Memory B cell (primary cell): Measurements from ENCODE around the gene STRA6.

Experiments
- ATAC-seq: fragments of 150-1000 bp; cut with Tn5 transposase; 2 replicates; pipeline ENCODE4 v1.10.0; 2021; ENCODE audit warnings: low read depth, mild to moderate bottlenecking, moderate library complexity
- DNase-seq, 2 donors: peaks; one replicate each; pipeline ENCODE4 v3.0.0; 2022; ENCODE audit warnings: low spot score in 2 of 2
- H3K27ac Mint-ChIP-seq: one replicate; pipeline ENCODE4 v1.8.0; 2022; ENCODE audit warnings: mild to moderate bottlenecking, moderate library complexity, mixed read lengths
- H3K27me3 Mint-ChIP-seq: one replicate; pipeline ENCODE4 v1.8.0; 2022; ENCODE audit warnings: mixed read lengths
- H3K36me3 Mint-ChIP-seq: one replicate; pipeline ENCODE4 v1.8.0; 2022; ENCODE audit warnings: mild to moderate bottlenecking, mixed read lengths
- H3K4me1 Mint-ChIP-seq: one replicate; pipeline ENCODE4 v1.8.0; 2022; ENCODE audit warnings: mixed read lengths
- H3K4me3 Mint-ChIP-seq: one replicate; pipeline ENCODE4 v1.8.0; 2022; ENCODE audit warnings: mild to moderate bottlenecking, moderate library complexity, mixed read lengths
- H3K9me3 Mint-ChIP-seq: one replicate; pipeline ENCODE4 v1.8.0; 2022; ENCODE audit warnings: mixed read lengths

Gene STRA6

DNA sequence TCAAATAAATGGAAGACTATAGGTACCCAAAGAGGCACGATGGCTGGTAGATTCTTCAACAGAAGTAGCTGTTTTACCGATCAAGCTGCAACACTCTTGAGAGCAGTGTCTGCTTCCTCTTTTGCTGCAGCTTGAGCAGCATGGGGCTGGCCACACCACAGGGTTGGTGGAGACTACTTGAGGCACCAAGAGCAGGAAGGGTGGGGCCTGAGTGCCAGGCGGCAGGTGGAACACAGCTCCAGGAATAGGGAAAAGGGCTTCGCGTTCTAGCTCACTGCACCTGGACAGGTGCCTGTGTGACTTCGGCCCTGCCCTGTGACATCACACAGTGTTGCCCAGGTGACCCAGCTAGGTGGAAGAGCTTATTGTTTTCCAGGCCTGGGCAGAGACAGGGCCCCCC is 33.4 kb upstream of the STRA6 start, which contains the start of gene CCDC33:
Gene CCDC33, plus strand, starts transcription at position 365 of the 400 bp plus-strand sequence. CDS start 394 bp downstream, outside the sequence.
- DNase-seq (peak; percentile 30 to 34), ATAC-seq (peak; percentile 100)
- H3K27ac Mint-ChIP-seq: no peak within 1 kb of the TSS
- H3K9me3 Mint-ChIP-seq: no peaks in the 10 kb centered on the region
- no peak within 1 kb of the TSS for H3K4me3 Mint-ChIP-seq
- peaks cover 4% of the 10 kb centered on the region for H3K27me3 Mint-ChIP-seq
- H3K36me3 Mint-ChIP-seq: no peaks in the 10 kb centered on the region
- H3K4me1 Mint-ChIP-seq: peaks cover 10% of the 10 kb centered on the region

DNA sequence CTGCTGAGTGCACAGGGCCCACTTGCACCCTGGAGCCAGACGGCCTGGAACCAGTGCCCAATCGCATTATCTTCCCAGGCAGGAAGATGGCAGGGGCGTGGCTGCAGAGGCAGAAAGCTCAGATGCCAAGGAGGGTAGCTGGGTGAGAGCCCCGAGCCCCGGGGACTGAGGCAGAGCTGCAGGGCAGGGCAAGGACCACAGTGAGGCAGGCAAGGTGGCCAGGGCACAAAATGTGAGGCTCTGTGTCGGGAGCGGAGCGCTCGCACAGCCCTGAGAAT is 31.9 kb upstream of the STRA6 start:
- no peaks in the 10 kb centered on the region for H3K9me3 Mint-ChIP-seq
- peaks cover 10% of the 10 kb centered on the region for H3K4me1 Mint-ChIP-seq
- no peak overlapping the region for H3K27ac Mint-ChIP-seq
- peaks cover 8% of the 10 kb centered on the region for H3K27me3 Mint-ChIP-seq
- DNase-seq (no peak), ATAC-seq (no peak)
- no peaks in the 10 kb centered on the region for H3K36me3 Mint-ChIP-seq
- no peak overlapping the region for H3K4me3 Mint-ChIP-seq

- Mint-ChIP-seq H3K9me3 (no peaks in the 10 kb centered on the region), H3K36me3 (no peaks in the 10 kb centered on the region), H3K4me3 (no peak overlapping the region), H3K27me3 (peaks cover 10% of the 10 kb centered on the region), H3K27ac (no peak overlapping the region), H3K4me1 (peaks cover 10% of the 10 kb centered on the region)
- no peak for ATAC-seq
- no peak for DNase-seq
Observed at GRCh38 chr15:74233851-74234597, 31.4 kb upstream of the STRA6 start.

- H3K4me3 Mint-ChIP-seq: no peak overlapping the region
- H3K9me3 Mint-ChIP-seq: no peaks in the 10 kb centered on the region
- H3K27me3 Mint-ChIP-seq: peaks cover 10% of the 10 kb centered on the region
- DNase-seq (no peak), ATAC-seq (no peak)
- no peak overlapping the region for H3K27ac Mint-ChIP-seq
- H3K36me3 Mint-ChIP-seq: no peaks in the 10 kb centered on the region
- peaks cover 10% of the 10 kb centered on the region for H3K4me1 Mint-ChIP-seq
Observed at GRCh38 chr15:74233373-74233772, 30.8 kb upstream of the STRA6 start.

GRCh38 chr15:74231475-74231874 is 28.9 kb upstream of the STRA6 start:
- no peak for ATAC-seq
- no peak for DNase-seq
- peaks cover 17% of the 10 kb centered on the region for H3K27me3 Mint-ChIP-seq

DNA sequence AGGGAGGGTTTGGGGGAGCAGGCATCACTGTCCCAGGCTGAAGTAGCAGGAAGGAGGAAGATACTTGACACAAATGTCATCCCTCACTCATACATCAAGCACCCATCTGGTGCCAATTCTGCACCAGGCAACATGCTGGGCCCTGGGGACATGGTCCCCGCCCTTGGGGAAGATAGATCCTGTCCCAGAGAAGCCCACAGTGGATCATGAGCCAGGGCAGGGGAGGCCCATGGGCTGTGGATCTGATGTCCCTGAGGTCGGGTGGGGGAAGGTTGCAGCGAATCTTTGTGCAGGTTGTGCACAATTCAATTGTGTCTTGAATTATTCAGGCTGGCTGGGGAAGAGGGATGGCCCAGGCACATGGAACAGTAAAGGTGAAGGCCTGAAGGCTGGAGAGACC is 27.1 kb upstream of the STRA6 start:
- H3K27me3 Mint-ChIP-seq: peaks cover 24% of the 10 kb centered on the region
- ATAC-seq (no peak), DNase-seq (no peak)
- no peaks in the 10 kb centered on the region for H3K4me1 Mint-ChIP-seq
- H3K36me3 Mint-ChIP-seq: no peaks in the 10 kb centered on the region
- no peak overlapping the region for H3K4me3 Mint-ChIP-seq
- no peaks in the 10 kb centered on the region for H3K9me3 Mint-ChIP-seq
- H3K27ac Mint-ChIP-seq: no peak overlapping the region

More at GRCh38 chr15:74231475-74231874, 28.9 kb upstream of the STRA6 start:
- no peaks in the 10 kb centered on the region for H3K36me3 Mint-ChIP-seq
- H3K27ac Mint-ChIP-seq: no peak overlapping the region
- no peaks in the 10 kb centered on the region for H3K9me3 Mint-ChIP-seq
- no peak overlapping the region for H3K4me3 Mint-ChIP-seq
- peaks cover 7% of the 10 kb centered on the region for H3K4me1 Mint-ChIP-seq

DNA sequence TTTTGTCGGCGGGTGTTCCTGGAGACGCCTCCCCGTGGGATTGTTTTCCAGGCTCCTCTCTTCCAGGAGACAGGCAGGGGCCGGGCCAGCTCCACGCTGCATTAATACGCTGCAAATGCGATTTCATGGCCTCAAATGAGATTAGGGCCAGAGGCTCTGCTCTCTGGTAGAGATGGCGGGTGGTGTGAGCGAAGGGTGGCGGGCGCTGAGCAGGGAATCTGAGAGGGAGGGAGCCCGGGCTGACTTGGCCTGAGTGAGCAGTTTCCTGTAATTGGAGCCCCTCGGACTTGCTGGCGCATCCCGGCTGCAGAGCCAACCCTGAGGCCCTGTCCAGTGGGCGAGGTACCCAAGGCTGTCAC is 26.1 kb upstream of the STRA6 start:
- Mint-ChIP-seq H3K9me3 (no peaks in the 10 kb centered on the region), H3K36me3 (no peaks in the 10 kb centered on the region), H3K27me3 (peaks cover 30% of the 10 kb centered on the region), H3K4me1 (no peaks in the 10 kb centered on the region), H3K4me3 (no peak overlapping the region), H3K27ac (no peak overlapping the region)
- no peak for DNase-seq
- ATAC-seq: no peak

DNA sequence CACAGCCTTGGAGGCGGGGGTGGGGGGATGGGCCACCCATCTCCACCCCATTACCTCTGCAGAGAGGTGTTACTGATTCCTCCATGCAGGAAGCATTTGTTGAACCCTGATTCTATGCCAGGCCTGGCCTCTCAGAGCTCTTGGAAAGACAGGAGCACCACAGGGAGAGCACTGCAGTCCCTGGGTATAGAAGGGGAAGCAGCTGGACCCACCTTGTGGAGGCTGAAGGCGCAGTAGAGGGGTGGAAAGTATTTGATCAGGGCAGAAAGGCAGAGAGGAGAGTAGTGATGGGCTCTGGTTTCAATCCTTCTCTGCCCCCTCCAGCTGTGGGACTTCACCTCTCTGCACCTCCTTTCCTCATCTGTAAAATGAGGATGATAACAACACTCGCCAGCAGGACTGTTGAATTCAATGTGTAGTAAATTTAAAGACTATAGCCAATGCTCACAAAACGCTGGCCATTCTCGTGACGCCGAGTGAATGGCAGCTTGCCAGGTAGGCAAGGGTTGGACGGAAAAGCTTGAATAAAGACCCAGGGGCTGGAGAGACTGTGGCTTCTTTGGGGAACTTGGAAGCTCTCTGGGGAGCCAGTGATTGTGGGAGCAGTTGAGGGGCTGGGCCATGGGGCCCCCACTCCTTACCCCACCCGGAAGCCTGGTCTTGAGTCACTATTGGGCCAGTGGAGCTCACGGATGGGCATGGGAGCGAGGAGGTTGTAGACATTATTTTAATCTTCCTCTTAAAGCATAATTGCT is 25.6 kb upstream of the STRA6 start:
- Mint-ChIP-seq H3K4me1 (no peaks in the 10 kb centered on the region), H3K9me3 (no peaks in the 10 kb centered on the region), H3K36me3 (no peaks in the 10 kb centered on the region), H3K27me3 (peaks cover 32% of the 10 kb centered on the region), H3K27ac (no peak overlapping the region), H3K4me3 (no peak overlapping the region)
- ATAC-seq: no peak
- no peak for DNase-seq

- Mint-ChIP-seq H3K9me3 (no peaks in the 10 kb centered on the region), H3K36me3 (no peaks in the 10 kb centered on the region), H3K27me3 (peaks cover 33% of the 10 kb centered on the region), H3K4me1 (no peaks in the 10 kb centered on the region), H3K4me3 (no peak overlapping the region), H3K27ac (no peak overlapping the region)
- DNase-seq: no peak
- no peak for ATAC-seq
Observed at GRCh38 chr15:74226761-74227540, 24.4 kb upstream of the STRA6 start.

GRCh38 chr15:74225928-74226327 is 23.3 kb upstream of the STRA6 start:
- Mint-ChIP-seq H3K4me1 (no peaks in the 10 kb centered on the region), H3K9me3 (no peaks in the 10 kb centered on the region), H3K27ac (no peak overlapping the region), H3K36me3 (no peaks in the 10 kb centered on the region), H3K4me3 (no peak overlapping the region), H3K27me3 (peaks cover 33% of the 10 kb centered on the region)
- no peak for DNase-seq
- no peak for ATAC-seq

DNA sequence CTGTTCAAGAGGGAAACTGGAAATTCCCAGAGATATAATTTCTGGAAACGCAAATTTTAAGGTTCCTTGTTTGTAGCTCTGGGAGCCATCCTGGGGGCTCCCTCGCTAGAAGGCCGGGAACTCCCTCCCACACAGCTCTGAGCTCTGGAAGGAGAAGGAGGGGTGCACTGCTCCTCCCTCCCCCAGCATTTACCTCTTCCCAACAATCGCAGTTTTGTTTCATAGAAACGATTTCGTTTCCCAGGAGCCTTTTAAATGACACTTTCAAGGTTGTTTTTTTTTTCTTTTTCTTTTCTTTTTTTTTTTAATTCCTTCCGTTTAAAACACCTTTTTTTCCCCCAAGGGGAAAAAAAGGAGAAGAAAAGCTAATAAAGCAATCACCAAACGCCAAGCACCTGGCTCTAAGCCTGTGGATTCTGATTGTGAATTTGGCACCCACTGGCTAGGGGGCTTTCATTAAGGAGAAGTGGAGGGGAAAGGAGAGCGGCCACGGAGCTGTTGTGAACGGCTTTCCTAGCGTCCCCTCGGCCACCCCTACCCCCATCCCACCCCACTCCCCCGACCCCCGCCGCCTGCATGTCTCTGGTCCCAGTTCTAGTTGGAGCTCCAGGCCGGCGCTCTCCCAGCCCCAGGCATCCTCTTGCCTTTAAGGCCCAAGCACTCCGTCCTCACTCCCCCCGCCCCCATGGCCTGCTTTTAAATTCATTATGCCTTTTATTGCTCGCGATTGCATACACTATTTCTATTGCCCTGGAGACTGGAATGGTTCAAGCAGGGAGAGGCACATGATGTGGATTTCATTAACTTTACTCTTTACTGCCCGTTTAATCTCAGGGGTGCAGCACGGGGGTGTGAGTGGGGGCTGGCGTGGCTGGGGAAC is 19.9 kb upstream of the STRA6 start:
- DNase-seq (no peak), ATAC-seq (no peak)
- Mint-ChIP-seq H3K36me3 (no peaks in the 10 kb centered on the region), H3K27me3 (peaks cover 30% of the 10 kb centered on the region), H3K4me3 (no peak overlapping the region), H3K4me1 (no peaks in the 10 kb centered on the region), H3K27ac (no peak overlapping the region), H3K9me3 (no peaks in the 10 kb centered on the region)

- no peaks in the 10 kb centered on the region for H3K36me3 Mint-ChIP-seq
- no peak for ATAC-seq
Observed at GRCh38 chr15:74221399-74222239, 19.0 kb upstream of the STRA6 start.

More at GRCh38 chr15:74221399-74222239, 19.0 kb upstream of the STRA6 start:
- no peaks in the 10 kb centered on the region for H3K4me1 Mint-ChIP-seq
- no peaks in the 10 kb centered on the region for H3K9me3 Mint-ChIP-seq
- DNase-seq: no peak
- H3K4me3 Mint-ChIP-seq: no peak overlapping the region
- H3K27me3 Mint-ChIP-seq: peaks cover 33% of the 10 kb centered on the region
- no peak overlapping the region for H3K27ac Mint-ChIP-seq
